K562 (cell line): ENCODE data around the gene PRIM1. TPM values are rescaled to one million over a fixed set of nuclear protein-coding genes. Genes with fewer than 3 reads are reported as not detected.

Experiments
- BRD4 ChIP-seq: fragments of 200-600 bp; sonication (generic); IDR thresholded peaks from 2 replicates; pipeline ENCODE4 v1.6.1; 2017; ENCODE audit warnings: inconsistent platforms
- CBX2 ChIP-seq: fragments of 200-600 bp; sonication (generic); IDR thresholded peaks from one replicate; pipeline ENCODE4 v1.6.1; 2012; ENCODE audit warnings: mild to moderate bottlenecking, low read length, inconsistent platforms; ENCODE audit not compliant: insufficient read depth, poor library complexity, severe bottlenecking
- DDX20 ChIP-seq: fragments of 450-650 bp; IDR thresholded peaks from 2 replicates; pipeline ENCODE4 v1.6.1; 2016; ENCODE audit warnings: missing genetic modification characterization, low read depth, mild to moderate bottlenecking, missing compliant biosample characterization, moderate library complexity
- E2F5 ChIP-seq: sonication (generic); formaldehyde crosslinking; IDR thresholded peaks from 2 replicates; pipeline ENCODE4 v1.8.0; 2022; ENCODE audit warnings: mild to moderate bottlenecking, missing genetic modification reagents
- ELF4 ChIP-seq: fragments of 450-650 bp; formaldehyde crosslinking; IDR thresholded peaks from 2 replicates; pipeline ENCODE4 v1.4.0; 2022; ENCODE audit warnings: missing genetic modification characterization
- ERF ChIP-seq: fragments of 450-650 bp; formaldehyde crosslinking; IDR thresholded peaks from 2 replicates; pipeline ENCODE4 v1.4.0; 2020; ENCODE audit warnings: mild to moderate bottlenecking, mixed read lengths
- NELFE ChIP-seq: IDR thresholded peaks from 2 replicates; pipeline ENCODE4 v1.6.1; 2011; ENCODE audit warnings: mild to moderate bottlenecking; ENCODE audit not compliant: insufficient read depth, insufficient read length
- PREB ChIP-seq: sonication (generic); formaldehyde crosslinking; IDR thresholded peaks from 2 replicates; pipeline ENCODE4 v1.8.1; 2023; ENCODE audit warnings: mild to moderate bottlenecking, missing genetic modification reagents
- PTTG1 ChIP-seq: fragments of 450-650 bp; IDR thresholded peaks from 2 replicates; pipeline ENCODE4 v1.6.1; 2016; ENCODE audit warnings: low read depth, mild to moderate bottlenecking, missing genetic modification characterization, missing compliant biosample characterization
- RHOXF2B ChIP-seq: fragments of 250-450 bp; sonication (Bioruptor Pico); conservative IDR thresholded peaks from 2 replicates; pipeline ENCODE4 v1.5.1; 2021
- SIX5 ChIP-seq, 2 experiments: IDR thresholded peaks; 2 replicates each; pipeline ENCODE4 v1.6.1; 2011; ENCODE audit warnings: low read length in 2 of 2, borderline replicate concordance in 1 of 2, low read depth in 1 of 2, mild to moderate bottlenecking in 1 of 2, moderate library complexity in 1 of 2; ENCODE audit not compliant: insufficient read depth in 1 of 2
- SMAD3 ChIP-seq: fragments of 450-650 bp; formaldehyde crosslinking; conservative IDR thresholded peaks from 2 replicates; pipeline ENCODE4 v1.4.0; 2020; ENCODE audit warnings: mild to moderate bottlenecking
- TRIM25 ChIP-seq: fragments of 450-650 bp; IDR thresholded peaks from 2 replicates; pipeline ENCODE4 v1.7.0; 2016; ENCODE audit warnings: borderline replicate concordance
- ZBTB12 ChIP-seq: fragments of 250-450 bp; sonication (Bioruptor Pico); IDR thresholded peaks from 2 replicates; pipeline ENCODE4 v1.4.0; 2020
- ZBTB34 ChIP-seq: fragments of 250-450 bp; sonication (Bioruptor Pico); IDR thresholded peaks from 2 replicates; pipeline ENCODE4 v1.8.0; 2021; ENCODE audit warnings: mild to moderate bottlenecking, moderate library complexity
- ZNF644 ChIP-seq: fragments of 200-800 bp; sonication (Bioruptor generic); IDR thresholded peaks from 2 replicates; pipeline ENCODE4 v1.6.1; 2016; ENCODE audit warnings: low read depth, missing genetic modification characterization, missing compliant biosample characterization
- ZNF785 ChIP-seq: fragments of 250-450 bp; sonication (Bioruptor Pico); IDR thresholded peaks from 2 replicates; pipeline ENCODE4 v1.4.0; 2020; ENCODE audit warnings: mild to moderate bottlenecking
- polyA plus RNA-seq, 8 experiments: library from polyadenylated mRNA; depleted of rRNA in 4 of 8; stranded (reverse) in 5 of 8; unstranded in 3 of 8; fragments of >200 nt; fragmentation: Nextera tagmentation in 2 of 8; fragmentation: Illumina TruSeq in 1 of 8; extraction: Ambion mirVana in 2 of 8; extraction: Trizol in 1 of 8; gene quantifications; 2 replicates each; pipeline versions ENCODE4 v1.2.1 to v1.2.3, GENCODE V29; 2011 to 2014; ENCODE audit warnings: inconsistent platforms in 1 of 8, missing spikeins in 1 of 8
- total RNA-seq, 7 experiments: library from RNA; depleted of rRNA in 6 of 7; stranded (reverse); fragments of >200 nt in 6 of 7; fragmentation: Illumina TruSeq in 2 of 7; extraction: Trizol in 2 of 7; gene quantifications; 2 replicates each; pipeline versions ENCODE4 v1.2.1 to v1.2.3, GENCODE V29; 2011 to 2021; ENCODE audit warnings: low replicate concordance in 1 of 7

PRIM1 gene
- total and polyA plus RNA-seq, 9 of the 15 experiments (the other 6 are each of a cell fraction or from before 2014, with no cell fraction given): 67.2 to 179 (median 140) TPM

- TF ChIP-seq ZBTB34 (CRISPR knock-in tag): no peak
- TF ChIP-seq ZNF785: no peak
- no peak for TF ChIP-seq SMAD3
- no peak for TF ChIP-seq E2F5 (CRISPR knock-in tag)
- TF ChIP-seq PTTG1 (tag): no peak
- TF ChIP-seq BRD4: no peak
- TF ChIP-seq DDX20: no peak
- no peak for TF ChIP-seq CBX2
- peak; percentile 70 to 80; a peak in 3 of 4 replicates for TF ChIP-seq SIX5 (IDR thresholded peaks at IDR 0.05; ENCODE audit: borderline replicate concordance in 1 of 2, insufficient read depth in 1 of 2, low read depth in 1 of 2, low read length in 2 of 2)
- TF ChIP-seq ELF4: no peak
- TF ChIP-seq PREB: no peak
- no peak for TF ChIP-seq ZNF644 (tag)
- TF ChIP-seq RHOXF2B (CRISPR knock-in tag): no peak
- no peak for TF ChIP-seq NELFE
- TF ChIP-seq ZBTB12: no peak
- TF ChIP-seq TRIM25: no peak
- no peak for TF ChIP-seq ERF
These were observed at the start of gene PRIM1 (continued) for GRCh38 chr12:56751712-56752598.
